ENCODE data around the gene CHKA. TPM values are rescaled to one million over a fixed set of nuclear protein-coding genes. Genes with fewer than 3 reads are reported as not detected.

CHKA gene
- total and polyA plus RNA-seq, 9 of the 15 experiments (the other 6 are each of a cell fraction or from before 2014, with no cell fraction given), result 3.6 to 37.0 (median 30.2) TPM

- TF ChIP-seq L3MBTL2 (IDR thresholded peaks at IDR 0.05) (no peak), TEAD2 (tag; IDR thresholded peaks at IDR 0.05) (no peak), CBFA2T3 (IDR thresholded peaks at IDR 0.05) (no peak), ZKSCAN3 (CRISPR knock-in tag; IDR thresholded peaks at IDR 0.05) (no peak), ZNF766 (CRISPR knock-in tag; conservative IDR thresholded peaks at IDR 0.05) (peak; percentile 53; the same call in 1 of the 2 replicates), SFPQ (IDR thresholded peaks at IDR 0.05; ENCODE audit: low read depth, low read length) (no peak), ZNF699 (CRISPR knock-in tag; IDR thresholded peaks at IDR 0.05; ENCODE audit: insufficient replicate concordance) (no peak), NR2F6 (CRISPR knock-in tag; IDR thresholded peaks at IDR 0.05) (no peak)
- TF ChIP-seq, protein P1, sequence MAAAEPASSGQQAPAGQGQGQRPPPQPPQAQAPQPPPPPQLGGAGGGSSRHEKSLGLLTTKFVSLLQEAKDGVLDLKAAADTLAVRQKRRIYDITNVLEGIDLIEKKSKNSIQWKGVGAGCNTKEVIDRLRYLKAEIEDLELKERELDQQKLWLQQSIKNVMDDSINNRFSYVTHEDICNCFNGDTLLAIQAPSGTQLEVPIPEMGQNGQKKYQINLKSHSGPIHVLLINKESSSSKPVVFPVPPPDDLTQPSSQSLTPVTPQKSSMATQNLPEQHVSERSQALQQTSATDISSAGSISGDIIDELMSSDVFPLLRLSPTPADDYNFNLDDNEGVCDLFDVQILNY (CRISPR knock-in tag; IDR thresholded peaks at IDR 0.05), result no peak
Observed at GRCh38 chr11:68011051-68011943, 109.9 kb downstream of the CHKA start (continued).
